Endodermal cell (in vitro differentiated cells): Measurements from ENCODE around the gene DPH2. TPM values are rescaled to one million over a fixed set of nuclear protein-coding genes. Genes with fewer than 3 reads are reported as not detected.

ENCODE experiments used
- DNase-seq: peaks from one replicate; pipeline ENCODE4 v3.0.0-alpha.2; 2017
- H3K27ac ChIP-seq: 2 replicates; pipeline ENCODE4 v1.5.1; 2013; ENCODE audit warnings: mild to moderate bottlenecking, low read depth, low read length, moderate library complexity
- H3K27me3 ChIP-seq: 2 replicates; pipeline ENCODE4 v1.6.1; 2013; ENCODE audit warnings: mild to moderate bottlenecking, low read length, moderate library complexity; ENCODE audit not compliant: insufficient read depth, control insufficient read depth, poor library complexity, severe bottlenecking
- H3K36me3 ChIP-seq: 2 replicates; pipeline ENCODE4 v1.7.0; 2013; ENCODE audit warnings: mild to moderate bottlenecking, low read length, moderate library complexity; ENCODE audit not compliant: control insufficient read depth, insufficient read depth
- H3K4me1 ChIP-seq: one replicate; pipeline ENCODE4 v1.7.0; 2013; ENCODE audit warnings: low read length; ENCODE audit not compliant: control insufficient read depth, insufficient read depth
- H3K4me3 ChIP-seq: 2 replicates; pipeline ENCODE4 v1.5.1; 2013; ENCODE audit warnings: mild to moderate bottlenecking, low read length, moderate library complexity
- H3K9ac ChIP-seq: 2 replicates; pipeline ENCODE4 v1.6.1; 2013; ENCODE audit warnings: mild to moderate bottlenecking, low read length, moderate library complexity; ENCODE audit not compliant: poor library complexity, severe bottlenecking; ENCODE audit errors: extremely low read depth
- H3K9me3 ChIP-seq: 2 replicates; pipeline ENCODE4 v1.6.1; 2013; ENCODE audit warnings: mild to moderate bottlenecking, low read length, moderate library complexity; ENCODE audit not compliant: control insufficient read depth
- H3K27ac Mint-ChIP-seq: 2 replicates; pipeline ENCODE4 v1.8.0; 2020; ENCODE audit warnings: mixed read lengths
- H3K27me3 Mint-ChIP-seq: 2 replicates; pipeline ENCODE4 v1.8.0; 2021; ENCODE audit warnings: mild to moderate bottlenecking, mixed read lengths; ENCODE audit not compliant: insufficient read depth
- H3K36me3 Mint-ChIP-seq: 2 replicates; pipeline ENCODE4 v1.8.0; 2020; ENCODE audit warnings: low read depth, mixed read lengths
- H3K4me1 Mint-ChIP-seq: 2 replicates; pipeline ENCODE4 v1.8.0; 2020; ENCODE audit warnings: mixed read lengths
- H3K4me3 Mint-ChIP-seq: 2 replicates; pipeline ENCODE4 v1.8.0; 2020; ENCODE audit warnings: mild to moderate bottlenecking, moderate library complexity, mixed read lengths
- H3K9me3 Mint-ChIP-seq: 2 replicates; pipeline ENCODE4 v1.8.0; 2020; ENCODE audit warnings: mild to moderate bottlenecking, mixed read lengths
- CTCF ChIP-seq: fragments of 200-600 bp; sonication (generic); conservative IDR thresholded peaks from 2 replicates; pipeline ENCODE4 v1.5.0; 2021; ENCODE audit warnings: antibody characterized with exemption, mild to moderate bottlenecking
- WGBS, 2 experiments: methylation state at CpG; one replicate each; pipeline versions ENCODE4 v1.1.5 to v1.1.7; 2013; ENCODE audit warnings: missing lambda C conversion rate in 2 of 2, mixed read lengths in 1 of 2; ENCODE audit not compliant: insufficient coverage in 1 of 2, insufficient read length in 1 of 2; 5-methylcytosine and 5-hydroxymethylcytosine counted together
- total RNA-seq, 2 donors: library from RNA; stranded (reverse); fragmentation: NEBNext Ultra II Directional in 1 of 2; extraction: Animal tissue kit (Norgen Biotek cat#: 25700) in 1 of 2; gene quantifications; 2 replicates in 1 of 2; 3 replicates in 1 of 2; pipeline ENCODE4 v1.2.1, GENCODE V29; 2021

Gene DPH2
- total RNA-seq, 2 donors from 2014 or later = 28.5 to 31.3 TPM

GRCh38 chr1:43945674-43946235 is 24.1 kb upstream of the DPH2 start:
- H3K4me3 Mint-ChIP-seq = peak overlapping the region; percentile 83
- Histone ChIP-seq H3K27me3 (no peaks in the 10 kb centered on the region), H3K9me3 (no peaks in the 10 kb centered on the region), H3K36me3 (peaks cover 11% of the 10 kb centered on the region), H3K9ac (peak overlapping the region; percentile 98), H3K4me1 (peaks cover 10% of the 10 kb centered on the region), H3K27ac (no peak overlapping the region), H3K4me3 (peak overlapping the region; percentile 95)
- H3K27me3 Mint-ChIP-seq = peaks cover 5% of the 10 kb centered on the region
- peaks cover 10% of the 10 kb centered on the region for H3K4me1 Mint-ChIP-seq
- no peak for TF ChIP-seq CTCF
- 78 to 88% methylated on average over 3 of the region's 3 CpGs for WGBS, 2 experiments
- peaks cover 3% of the 10 kb centered on the region for H3K36me3 Mint-ChIP-seq
- H3K9me3 Mint-ChIP-seq = no peaks in the 10 kb centered on the region
- no peak for DNase-seq
- peak overlapping the region; percentile 95 for H3K27ac Mint-ChIP-seq

GRCh38 chr1:43946236-43947060 is 23.4 kb upstream of the DPH2 start, which contains the start of gene IPO13:
Gene IPO13, plus strand, starts transcription at chr1:43946950. Its CDS starts 651 bp downstream, at chr1:43947601.
- 1% methylated on average over 40 to 74 of the region's 74 CpGs for WGBS, 2 experiments
- no peaks in the 10 kb centered on the region for H3K9me3 Mint-ChIP-seq

More at GRCh38 chr1:43946236-43947060, 23.4 kb upstream of the DPH2 start, which contains the start of gene IPO13:
- Histone ChIP-seq H3K27me3 (no peaks in the 10 kb centered on the region), H3K36me3 (peaks cover 12% of the 10 kb centered on the region), H3K9ac (peak within 1 kb of the TSS; percentile 98), H3K27ac (peak within 1 kb of the TSS; percentile 99), H3K9me3 (no peaks in the 10 kb centered on the region), H3K4me3 (peak within 1 kb of the TSS; percentile 95), H3K4me1 (peaks cover 10% of the 10 kb centered on the region)
- TF ChIP-seq CTCF = peak; percentile 85
- Mint-ChIP-seq H3K27me3 (peaks cover 5% of the 10 kb centered on the region), H3K36me3 (peaks cover 3% of the 10 kb centered on the region), H3K4me3 (peak within 1 kb of the TSS; percentile 83), H3K4me1 (peaks cover 10% of the 10 kb centered on the region), H3K27ac (peak within 1 kb of the TSS; percentile 96)
- DNase-seq = peak; percentile 99
